Progenitor cell of endocrine pancreas (in vitro differentiated cells): Measurements from ENCODE around the gene POLG2. TPM values are rescaled to one million over a fixed set of nuclear protein-coding genes. Genes with fewer than 3 reads are reported as not detected.
"Not testable (repeated sequence)": the region's sequence is repeated elsewhere in the genome, so short reads cannot be mapped to it uniquely, and the experiment has no call there.

Experiments used
- DNase-seq: peaks from one replicate; pipeline ENCODE4 v3.0.0; 2021; ENCODE audit warnings: low spot score; ENCODE audit not compliant: unreplicated experiment
- H3K27ac Mint-ChIP-seq: 2 replicates; pipeline ENCODE4 v1.8.0; 2021; ENCODE audit warnings: mild to moderate bottlenecking, moderate library complexity, mixed read lengths
- H3K27me3 Mint-ChIP-seq: 2 replicates; pipeline ENCODE4 v1.8.0; 2021; ENCODE audit warnings: mixed read lengths
- H3K36me3 Mint-ChIP-seq: 2 replicates; pipeline ENCODE4 v1.8.0; 2022; ENCODE audit warnings: mixed read lengths; ENCODE audit not compliant: insufficient read depth
- H3K4me1 Mint-ChIP-seq: 2 replicates; pipeline ENCODE4 v1.8.0; 2021; ENCODE audit warnings: low read depth, mixed read lengths
- H3K4me3 Mint-ChIP-seq: 2 replicates; pipeline ENCODE4 v1.8.0; 2021; ENCODE audit warnings: low read depth, mild to moderate bottlenecking, moderate library complexity, mixed read lengths
- H3K9me3 Mint-ChIP-seq: 2 replicates; pipeline ENCODE4 v1.8.0; 2021; ENCODE audit warnings: low read depth, mixed read lengths
- total RNA-seq: library from RNA; stranded (reverse); gene quantifications from 2 replicates; pipeline ENCODE4 v1.2.1, GENCODE V29; 2021
- TF ChIP-seq, protein P1 (sequence below): fragments of 200-600 bp; sonication (generic); IDR thresholded peaks from one replicate; pipeline ENCODE4 v1.5.0; 2021; ENCODE audit warnings: antibody characterized with exemption, mild to moderate bottlenecking; ENCODE audit not compliant: unreplicated experiment

Gene POLG2
- total RNA-seq, 1 donor from 2014 or later, result 33.1 TPM

DNA sequence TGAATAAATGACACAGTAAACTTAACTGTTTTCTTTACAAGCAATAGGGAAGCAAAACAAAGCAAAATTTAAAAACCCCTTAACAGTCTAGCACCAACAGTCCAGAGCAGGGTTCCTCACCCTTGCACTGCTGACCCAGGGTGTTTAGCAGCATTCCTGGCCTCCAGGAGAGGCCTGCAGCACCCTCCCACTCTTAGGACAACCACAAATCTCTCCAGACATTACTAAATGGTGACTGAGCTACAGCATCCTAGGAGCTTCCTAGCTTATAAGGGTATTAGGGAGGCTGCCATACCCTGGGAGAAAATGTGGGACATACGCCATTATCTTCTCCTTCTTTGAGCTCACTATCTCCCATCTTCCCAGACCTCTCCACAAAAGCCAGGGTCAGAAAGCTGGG, 15.9 kb downstream of the POLG2 start:
- peaks cover 15% of the 10 kb centered on the region for H3K36me3 Mint-ChIP-seq
- no peak overlapping the region for H3K27ac Mint-ChIP-seq
- no peaks in the 10 kb centered on the region for H3K4me1 Mint-ChIP-seq

GRCh38 chr17:64477849-64478248, 19.0 kb downstream of the POLG2 start:
- peaks cover 6% of the 10 kb centered on the region for H3K36me3 Mint-ChIP-seq
- no peak overlapping the region for H3K27ac Mint-ChIP-seq
- H3K9me3 Mint-ChIP-seq, result no peaks in the 10 kb centered on the region
- H3K4me3 Mint-ChIP-seq, result no peak overlapping the region
- no peak for DNase-seq
- no peaks in the 10 kb centered on the region for H3K27me3 Mint-ChIP-seq
- TF ChIP-seq, protein P1, sequence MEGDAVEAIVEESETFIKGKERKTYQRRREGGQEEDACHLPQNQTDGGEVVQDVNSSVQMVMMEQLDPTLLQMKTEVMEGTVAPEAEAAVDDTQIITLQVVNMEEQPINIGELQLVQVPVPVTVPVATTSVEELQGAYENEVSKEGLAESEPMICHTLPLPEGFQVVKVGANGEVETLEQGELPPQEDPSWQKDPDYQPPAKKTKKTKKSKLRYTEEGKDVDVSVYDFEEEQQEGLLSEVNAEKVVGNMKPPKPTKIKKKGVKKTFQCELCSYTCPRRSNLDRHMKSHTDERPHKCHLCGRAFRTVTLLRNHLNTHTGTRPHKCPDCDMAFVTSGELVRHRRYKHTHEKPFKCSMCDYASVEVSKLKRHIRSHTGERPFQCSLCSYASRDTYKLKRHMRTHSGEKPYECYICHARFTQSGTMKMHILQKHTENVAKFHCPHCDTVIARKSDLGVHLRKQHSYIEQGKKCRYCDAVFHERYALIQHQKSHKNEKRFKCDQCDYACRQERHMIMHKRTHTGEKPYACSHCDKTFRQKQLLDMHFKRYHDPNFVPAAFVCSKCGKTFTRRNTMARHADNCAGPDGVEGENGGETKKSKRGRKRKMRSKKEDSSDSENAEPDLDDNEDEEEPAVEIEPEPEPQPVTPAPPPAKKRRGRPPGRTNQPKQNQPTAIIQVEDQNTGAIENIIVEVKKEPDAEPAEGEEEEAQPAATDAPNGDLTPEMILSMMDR, result no peak
- H3K4me1 Mint-ChIP-seq, result no peaks in the 10 kb centered on the region

More for the DNA sequence above, 15.9 kb downstream of the POLG2 start:
- Mint-ChIP-seq H3K9me3 (no peaks in the 10 kb centered on the region), H3K4me3 (no peak overlapping the region), H3K27me3 (no peaks in the 10 kb centered on the region)
- TF ChIP-seq, protein P1, result no peak
- no peak for DNase-seq

DNA sequence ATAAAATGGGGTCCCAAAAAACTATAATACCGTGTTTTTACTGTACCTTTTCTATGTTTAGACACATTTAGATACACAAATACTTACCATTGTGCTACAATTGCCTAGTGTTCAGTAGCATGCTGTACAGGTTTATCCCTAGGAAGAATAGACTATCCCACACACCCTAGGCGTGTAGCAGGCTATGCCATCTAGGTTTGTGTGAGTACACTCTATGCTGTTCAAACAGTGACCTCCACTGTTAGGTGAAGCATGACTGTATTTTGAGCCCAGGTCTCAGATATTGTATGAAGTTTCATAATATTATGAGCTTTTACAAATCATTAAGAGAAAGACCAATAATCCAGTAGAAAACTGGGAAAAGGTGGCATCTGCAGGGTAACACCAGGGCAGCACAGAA, 24.3 kb downstream of the POLG2 start:
- Mint-ChIP-seq H3K27me3 (no peaks in the 10 kb centered on the region), H3K4me3 (no peak overlapping the region), H3K36me3 (peaks cover 4% of the 10 kb centered on the region), H3K27ac (no peak overlapping the region), H3K4me1 (no peaks in the 10 kb centered on the region), H3K9me3 (no peaks in the 10 kb centered on the region)
- TF ChIP-seq, protein P1, result no peak
- DNase-seq, result no peak

- DNase-seq, result no peak
- Mint-ChIP-seq H3K27ac (no peak overlapping the region), H3K9me3 (no peaks in the 10 kb centered on the region), H3K4me1 (no peaks in the 10 kb centered on the region), H3K36me3 (no peaks in the 10 kb centered on the region), H3K27me3 (no peaks in the 10 kb centered on the region), H3K4me3 (no peak overlapping the region)
- TF ChIP-seq, protein P1, result no peak
Observed at GRCh38 chr17:64471440-64471839, 25.4 kb downstream of the POLG2 start.

DNA sequence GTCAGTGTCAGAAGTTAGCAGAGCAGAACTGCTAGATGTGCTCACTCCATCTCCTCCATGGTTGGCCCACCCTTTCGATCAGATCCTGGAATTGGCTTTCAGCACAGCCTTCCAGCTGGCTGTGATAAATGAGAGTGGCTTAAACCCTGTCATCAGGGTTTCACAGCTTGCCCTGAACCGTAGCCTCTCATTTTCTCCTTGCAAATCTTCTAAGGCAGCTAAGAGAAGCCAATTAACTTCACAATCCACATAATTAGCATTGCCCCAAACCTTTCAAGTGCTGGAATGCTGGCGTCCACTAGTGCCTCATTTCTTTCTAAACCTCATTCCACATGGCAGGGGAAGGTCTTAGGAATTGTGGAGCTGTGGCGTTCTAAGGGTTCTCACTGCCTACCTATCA, 26.2 kb downstream of the POLG2 start:
- no peaks in the 10 kb centered on the region for H3K4me1 Mint-ChIP-seq
- H3K36me3 Mint-ChIP-seq, result no peaks in the 10 kb centered on the region
- TF ChIP-seq, protein P1, result no peak
- H3K27ac Mint-ChIP-seq, result no peak overlapping the region
- H3K27me3 Mint-ChIP-seq, result no peaks in the 10 kb centered on the region
- no peaks in the 10 kb centered on the region for H3K9me3 Mint-ChIP-seq
- no peak for DNase-seq
- no peak overlapping the region for H3K4me3 Mint-ChIP-seq

GRCh38 chr17:64466834-64467233, 30.0 kb downstream of the POLG2 start:
- peak overlapping the region; percentile 42 for H3K27ac Mint-ChIP-seq
- H3K9me3 Mint-ChIP-seq, H3K4me3 Mint-ChIP-seq, DNase-seq, H3K27me3 Mint-ChIP-seq, H3K4me1 Mint-ChIP-seq, H3K36me3 Mint-ChIP-seq: not testable (repeated sequence)
